Lower lobe of right lung (tissue), 2 donors: ENCODE measurements around the gene BEAN1. TPM values are rescaled to one million over a fixed set of nuclear protein-coding genes. Genes with fewer than 3 reads are reported as not detected.
A peak's percentile ranks its signal among the peaks of the same experiment; 100 is the strongest.

Experiments
- ATAC-seq, 2 donors: fragments of 200-7000 bp; cut with Tn5 transposase; one replicate each; pipeline ENCODE4 v1.9.1; 2020 to 2022; ENCODE audit warnings: mild to moderate bottlenecking in 2 of 2, moderate library complexity in 2 of 2
- DNase-seq: peaks from one replicate; pipeline ENCODE4 v3.0.0-alpha.2; 2020
- H3K27ac ChIP-seq: fragments of 200-600 bp; one replicate; pipeline ENCODE4 v1.8.0; 2022
- H3K27me3 ChIP-seq: fragments of 200-600 bp; one replicate; pipeline ENCODE4 v1.8.0; 2022; ENCODE audit warnings: low read depth
- H3K36me3 ChIP-seq: fragments of 200-600 bp; one replicate; pipeline ENCODE4 v1.8.0; 2022; ENCODE audit warnings: mild to moderate bottlenecking
- H3K4me1 ChIP-seq: fragments of 200-600 bp; one replicate; pipeline ENCODE4 v1.8.0; 2022
- H3K4me3 ChIP-seq: fragments of 200-600 bp; one replicate; pipeline ENCODE4 v1.8.0; 2022; ENCODE audit warnings: mild to moderate bottlenecking
- H3K9me3 ChIP-seq: fragments of 200-600 bp; one replicate; pipeline ENCODE4 v1.8.0; 2022
- CTCF ChIP-seq: fragments of 200-600 bp; IDR thresholded peaks from one replicate; pipeline ENCODE4 v1.8.0; 2022; ENCODE audit warnings: antibody characterized with exemption, mild to moderate bottlenecking
- intact Hi-C: fragments of 100-400 bp; cut with DNase I; formaldehyde crosslinking; loops from one replicate; pipeline ENCODE4 v1.11.0; 2022
- total RNA-seq: library from RNA; stranded (reverse); fragmentation: NEBNext Ultra II Directional; extraction: Animal tissue kit (Norgen Biotek cat#: 25700); gene quantifications from one replicate; pipeline ENCODE4 v1.2.1, GENCODE V29; 2021
- donor health status: DM: no; HTN: yes; CAD: no; lungs with severe emphysema.

The BEAN1 gene
- total RNA-seq, 1 donor from 2014 or later: 0.15 TPM

- no peak for DNase-seq
- H3K4me1 ChIP-seq: peaks cover 20% of the 10 kb centered on the region
- TF ChIP-seq CTCF: no peak
- ATAC-seq: no peak
- no peak overlapping the region for H3K4me3 ChIP-seq
- intact Hi-C loops: no loop called here
- H3K36me3 ChIP-seq: no peaks in the 10 kb centered on the region
- no peak overlapping the region for H3K27ac ChIP-seq
- no peaks in the 10 kb centered on the region for H3K27me3 ChIP-seq
- no peaks in the 10 kb centered on the region for H3K9me3 ChIP-seq
Observed at GRCh38 chr16:66476328-66477027, 49.4 kb downstream of the BEAN1 start.

GRCh38 chr16:66477028-66477515, 50.0 kb downstream of the BEAN1 start:
- H3K27ac ChIP-seq: no peak overlapping the region
- ATAC-seq (no peak), DNase-seq (no peak)
- no peak for TF ChIP-seq CTCF
- no peaks in the 10 kb centered on the region for H3K36me3 ChIP-seq
- H3K9me3 ChIP-seq: no peaks in the 10 kb centered on the region
- no peak overlapping the region for H3K4me3 ChIP-seq
- intact Hi-C loops: no loop called here
- peaks cover 20% of the 10 kb centered on the region for H3K4me1 ChIP-seq
- H3K27me3 ChIP-seq: no peaks in the 10 kb centered on the region

- Histone ChIP-seq H3K27me3 (no peaks in the 10 kb centered on the region), H3K27ac (no peak overlapping the region), H3K36me3 (no peaks in the 10 kb centered on the region), H3K9me3 (no peaks in the 10 kb centered on the region), H3K4me3 (no peak overlapping the region), H3K4me1 (peaks cover 20% of the 10 kb centered on the region)
- peak; percentile 75 for TF ChIP-seq CTCF
- DNase-seq (peak; percentile 85), ATAC-seq (peak; percentile 88 to 89)
- intact Hi-C loops: no loop called here
Observed at GRCh38 chr16:66478733-66479511, 51.8 kb downstream of the BEAN1 start.

GRCh38 chr16:66479661-66480264, 52.7 kb downstream of the BEAN1 start:
- ATAC-seq: no peak

More at GRCh38 chr16:66479661-66480264, 52.7 kb downstream of the BEAN1 start:
- Histone ChIP-seq H3K36me3 (no peaks in the 10 kb centered on the region), H3K27me3 (no peaks in the 10 kb centered on the region), H3K4me1 (peaks cover 19% of the 10 kb centered on the region), H3K9me3 (no peaks in the 10 kb centered on the region), H3K27ac (no peak overlapping the region), H3K4me3 (no peak overlapping the region)
- intact Hi-C loops: loop anchor here (5.0 kb wide), 1 partner anchor 72 kb away; no protein-coding TSS in a partner anchor
- no peak for TF ChIP-seq CTCF
- no peak for DNase-seq
